Activated T-helper 2 cell treated with anti-CD3 and anti-CD28 coated beads, Interferon-gamma antibody, Interleukin-2, Interleukin-4, amounts not matched to agents 10 μg/mL and 5 μg/mL and 100 μg/mL, durations not matched to agents 14 hours and 24 hours and 36 hours (primary cell): ENCODE results near the gene NT5C2. TPM values are rescaled to one million over a fixed set of nuclear protein-coding genes. Genes with fewer than 3 reads are reported as not detected.

Source experiments
- DNase-seq: peaks from one replicate; pipeline ENCODE4 v3.0.0; 2021; ENCODE audit warnings: low spot score
- H3K27ac Mint-ChIP-seq: one replicate; pipeline ENCODE4 v1.8.0; 2021; ENCODE audit warnings: mixed read lengths
- H3K27me3 Mint-ChIP-seq: one replicate; pipeline ENCODE4 v1.8.0; 2021; ENCODE audit warnings: low read depth, mixed read lengths
- H3K36me3 Mint-ChIP-seq: one replicate; pipeline ENCODE4 v1.8.0; 2021; ENCODE audit warnings: low read depth, mixed read lengths
- H3K4me1 Mint-ChIP-seq: one replicate; pipeline ENCODE4 v1.8.0; 2021; ENCODE audit warnings: low read depth, mixed read lengths
- H3K4me3 Mint-ChIP-seq: one replicate; pipeline ENCODE4 v1.8.0; 2021; ENCODE audit warnings: low read depth, mild to moderate bottlenecking, moderate library complexity, mixed read lengths
- H3K9me3 Mint-ChIP-seq: one replicate; pipeline ENCODE4 v1.8.0; 2021; ENCODE audit warnings: mixed read lengths
- intact Hi-C: fragments of 100-400 bp; cut with micrococcal nuclease; formaldehyde crosslinking; loops from one replicate; pipeline ENCODE4 v1.15.1; 2023
- total RNA-seq: library from RNA; stranded (reverse); gene quantifications from 2 replicates; pipeline ENCODE4 v1.2.3, GENCODE V29; 2022

Gene NT5C2
- total RNA-seq, 1 donor from 2014 or later: 58.1 TPM

GRCh38 chr10:103105462-103105861 lies 87.6 kb downstream of the NT5C2 start:
- peaks cover 4% of the 10 kb centered on the region for H3K4me1 Mint-ChIP-seq
- H3K36me3 Mint-ChIP-seq: peaks cover 43% of the 10 kb centered on the region

DNA sequence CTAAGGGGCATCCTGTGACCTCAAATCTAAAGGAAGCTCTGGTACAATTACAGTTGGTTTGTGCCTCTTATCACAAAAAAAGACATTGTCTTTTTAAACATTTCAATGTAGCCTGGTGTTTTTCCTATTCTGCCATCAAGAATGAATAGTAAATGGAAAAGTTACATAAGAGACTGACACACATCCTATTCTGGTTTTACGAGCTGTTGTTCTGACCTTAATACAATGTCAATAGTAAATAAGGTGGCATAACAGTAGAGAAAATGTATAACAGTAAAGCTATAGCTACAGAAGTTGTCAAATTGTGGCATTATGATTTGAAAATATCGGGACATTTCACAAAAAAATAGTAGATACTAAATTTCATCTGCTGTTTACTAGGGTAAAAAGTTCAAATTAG lies 88.4 kb downstream of the NT5C2 start:
- no peaks in the 10 kb centered on the region for H3K9me3 Mint-ChIP-seq
- no peak overlapping the region for H3K27ac Mint-ChIP-seq
- intact Hi-C loops: loop anchor here (5.0 kb wide), 1 partner anchor 138 kb away; no protein-coding TSS in a partner anchor
- H3K36me3 Mint-ChIP-seq: peaks cover 45% of the 10 kb centered on the region
- DNase-seq: no peak
- no peak overlapping the region for H3K4me3 Mint-ChIP-seq
- H3K27me3 Mint-ChIP-seq: no peaks in the 10 kb centered on the region
- H3K4me1 Mint-ChIP-seq: peaks cover 4% of the 10 kb centered on the region

More at GRCh38 chr10:103105462-103105861, 87.6 kb downstream of the NT5C2 start:
- no peak for DNase-seq
- Mint-ChIP-seq H3K27ac (no peak overlapping the region), H3K9me3 (no peaks in the 10 kb centered on the region), H3K27me3 (no peaks in the 10 kb centered on the region), H3K4me3 (no peak overlapping the region)
- intact Hi-C loops: no loop called here

DNA sequence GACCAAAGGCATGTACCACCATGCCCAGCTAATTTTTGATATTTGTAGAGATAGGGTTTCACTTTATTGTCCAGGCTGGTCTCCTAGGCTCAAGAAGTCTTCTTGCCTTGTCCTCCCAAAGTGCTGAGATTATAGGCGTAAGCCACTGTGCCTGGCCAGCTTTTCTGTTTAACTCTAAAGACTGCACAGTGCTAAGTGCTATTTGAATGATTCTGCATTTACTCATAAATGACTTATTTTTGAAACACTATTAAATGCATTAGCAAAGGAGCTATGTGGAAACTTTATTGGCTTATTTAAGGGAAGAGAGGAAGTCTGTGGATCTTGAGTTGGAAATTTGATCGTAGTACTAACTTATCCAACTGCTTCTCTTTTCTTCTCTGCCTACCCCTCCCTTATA lies 89.1 kb downstream of the NT5C2 start:
- intact Hi-C loops: loop anchor here (5.0 kb wide), 1 partner anchor 138 kb away; no protein-coding TSS in a partner anchor
- no peak for DNase-seq
- Mint-ChIP-seq H3K4me1 (peaks cover 4% of the 10 kb centered on the region), H3K4me3 (no peak overlapping the region), H3K27ac (no peak overlapping the region), H3K27me3 (no peaks in the 10 kb centered on the region), H3K9me3 (no peaks in the 10 kb centered on the region), H3K36me3 (peaks cover 44% of the 10 kb centered on the region)

GRCh38 chr10:103102195-103102594 lies 90.9 kb downstream of the NT5C2 start:
- Mint-ChIP-seq H3K9me3 (no peaks in the 10 kb centered on the region), H3K4me1 (peaks cover 4% of the 10 kb centered on the region)
- intact Hi-C loops: loop anchor here (5.0 kb wide), 1 partner anchor 140 kb away; no protein-coding TSS in a partner anchor

DNA sequence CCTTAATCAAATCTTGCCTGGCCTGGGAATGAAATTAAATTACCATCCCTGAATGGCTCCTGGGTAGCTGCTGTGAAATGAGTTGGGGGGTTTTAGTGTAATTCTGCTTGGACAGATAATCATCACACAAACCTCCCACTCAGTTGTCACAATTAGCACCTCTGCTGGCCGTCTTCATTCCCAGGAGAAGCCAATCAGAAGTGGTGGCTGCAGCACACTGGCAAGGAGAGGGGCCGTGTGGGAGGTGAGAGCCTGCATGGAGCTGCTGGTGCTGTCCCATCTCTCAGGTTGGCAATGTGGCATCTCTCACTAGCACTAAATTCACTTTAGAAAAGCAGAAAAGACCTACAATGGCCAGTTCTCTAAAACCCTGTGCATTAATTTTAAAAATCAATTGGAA lies 92.5 kb downstream of the NT5C2 start:
- no peak for DNase-seq
- H3K36me3 Mint-ChIP-seq: peaks cover 55% of the 10 kb centered on the region
- H3K27ac Mint-ChIP-seq: no peak overlapping the region
- no peaks in the 10 kb centered on the region for H3K9me3 Mint-ChIP-seq
- peaks cover 4% of the 10 kb centered on the region for H3K4me1 Mint-ChIP-seq
- H3K27me3 Mint-ChIP-seq: no peaks in the 10 kb centered on the region
- intact Hi-C loops: loop anchor here (5.0 kb wide), 1 partner anchor 142 kb away; no protein-coding TSS in a partner anchor
- no peak overlapping the region for H3K4me3 Mint-ChIP-seq

More at GRCh38 chr10:103102195-103102594, 90.9 kb downstream of the NT5C2 start:
- no peak for DNase-seq
- Mint-ChIP-seq H3K27ac (no peak overlapping the region), H3K4me3 (no peak overlapping the region), H3K36me3 (peaks cover 55% of the 10 kb centered on the region), H3K27me3 (no peaks in the 10 kb centered on the region)

- no peak for DNase-seq
- H3K27ac Mint-ChIP-seq: no peak overlapping the region
- peaks cover 60% of the 10 kb centered on the region for H3K36me3 Mint-ChIP-seq
- peaks cover 4% of the 10 kb centered on the region for H3K4me1 Mint-ChIP-seq
- no peak overlapping the region for H3K4me3 Mint-ChIP-seq
- no peaks in the 10 kb centered on the region for H3K9me3 Mint-ChIP-seq
- intact Hi-C loops: no loop called here
- no peaks in the 10 kb centered on the region for H3K27me3 Mint-ChIP-seq
Observed at GRCh38 chr10:103098240-103098639, 94.8 kb downstream of the NT5C2 start.

GRCh38 chr10:103096130-103096529 lies 96.9 kb downstream of the NT5C2 start:
- Mint-ChIP-seq H3K36me3 (peaks cover 65% of the 10 kb centered on the region), H3K27ac (no peak overlapping the region), H3K9me3 (no peaks in the 10 kb centered on the region), H3K27me3 (no peaks in the 10 kb centered on the region), H3K4me1 (no peaks in the 10 kb centered on the region), H3K4me3 (no peak overlapping the region)
- intact Hi-C loops: no loop called here
- DNase-seq: no peak

DNA sequence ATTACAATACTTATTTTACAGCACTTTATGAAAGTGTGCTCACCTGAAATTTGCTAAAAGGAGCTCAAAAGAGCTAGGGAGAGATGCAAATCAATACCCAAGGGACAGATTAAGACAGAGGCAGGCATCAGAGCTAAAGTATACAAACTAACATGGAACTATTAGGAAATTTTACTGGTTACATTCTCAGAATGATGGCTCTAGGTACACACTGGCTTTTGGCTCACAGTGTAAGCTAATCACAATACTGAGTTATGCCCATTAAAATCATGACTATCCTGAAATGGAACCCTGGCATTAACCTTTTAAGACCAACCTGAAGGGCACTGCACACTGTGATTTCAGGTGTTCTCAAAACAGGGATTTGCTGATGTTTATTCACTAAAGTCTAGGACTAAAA lies 98.1 kb downstream of the NT5C2 start:
- Mint-ChIP-seq H3K27ac (no peak overlapping the region), H3K36me3 (peaks cover 77% of the 10 kb centered on the region), H3K27me3 (no peaks in the 10 kb centered on the region), H3K4me1 (no peaks in the 10 kb centered on the region), H3K9me3 (no peaks in the 10 kb centered on the region), H3K4me3 (no peak overlapping the region)
- intact Hi-C loops: no loop called here
- DNase-seq: no peak

DNA sequence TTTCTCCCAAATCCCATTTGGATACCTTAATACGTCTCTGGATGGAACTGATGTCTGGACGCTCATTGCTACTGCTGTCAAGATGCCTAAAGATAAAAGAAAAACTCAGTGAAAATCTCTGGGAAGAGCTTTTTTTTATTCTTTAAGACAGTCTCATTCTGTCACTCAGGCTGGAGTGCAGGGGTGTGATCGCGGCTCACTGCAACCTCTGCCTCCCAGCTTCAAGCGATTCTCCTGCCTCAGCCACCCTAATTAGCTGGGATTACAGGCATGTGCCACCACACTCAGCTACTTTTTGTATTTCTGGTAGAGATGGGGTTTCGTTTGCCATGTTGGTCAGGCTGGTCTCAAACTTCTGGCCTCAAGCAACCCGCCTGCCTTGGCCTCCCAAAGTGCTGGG lies 102.2 kb downstream of the NT5C2 start:
- no peak overlapping the region for H3K27ac Mint-ChIP-seq
- intact Hi-C loops: no loop called here
- no peaks in the 10 kb centered on the region for H3K27me3 Mint-ChIP-seq
- no peaks in the 10 kb centered on the region for H3K4me1 Mint-ChIP-seq
- no peak for DNase-seq
- no peaks in the 10 kb centered on the region for H3K9me3 Mint-ChIP-seq
- H3K36me3 Mint-ChIP-seq: peaks cover 83% of the 10 kb centered on the region
- H3K4me3 Mint-ChIP-seq: no peak overlapping the region

- no peaks in the 10 kb centered on the region for H3K27me3 Mint-ChIP-seq
- H3K4me3 Mint-ChIP-seq: no peak overlapping the region
- H3K36me3 Mint-ChIP-seq: peaks cover 83% of the 10 kb centered on the region
- no peak for DNase-seq
- intact Hi-C loops: no loop called here
- H3K27ac Mint-ChIP-seq: no peak overlapping the region
- no peaks in the 10 kb centered on the region for H3K4me1 Mint-ChIP-seq
- H3K9me3 Mint-ChIP-seq: no peaks in the 10 kb centered on the region
Observed at GRCh38 chr10:103089493-103089892, 103.6 kb downstream of the NT5C2 start.

- H3K4me3 Mint-ChIP-seq: no peak overlapping the region
- H3K27me3 Mint-ChIP-seq: no peaks in the 10 kb centered on the region
- no peaks in the 10 kb centered on the region for H3K4me1 Mint-ChIP-seq
- intact Hi-C loops: no loop called here
- H3K27ac Mint-ChIP-seq: no peak overlapping the region
- H3K9me3 Mint-ChIP-seq: no peaks in the 10 kb centered on the region
- peaks cover 60% of the 10 kb centered on the region for H3K36me3 Mint-ChIP-seq
- DNase-seq: no peak
Observed at GRCh38 chr10:103086799-103087198, 106.3 kb downstream of the NT5C2 start.

- DNase-seq: no peak
- Mint-ChIP-seq H3K4me1 (no peaks in the 10 kb centered on the region), H3K27ac (no peak overlapping the region), H3K36me3 (peaks cover 56% of the 10 kb centered on the region), H3K27me3 (no peaks in the 10 kb centered on the region), H3K9me3 (no peaks in the 10 kb centered on the region), H3K4me3 (no peak overlapping the region)
- intact Hi-C loops: no loop called here
Observed at GRCh38 chr10:103086261-103086660, 106.8 kb downstream of the NT5C2 start.

DNA sequence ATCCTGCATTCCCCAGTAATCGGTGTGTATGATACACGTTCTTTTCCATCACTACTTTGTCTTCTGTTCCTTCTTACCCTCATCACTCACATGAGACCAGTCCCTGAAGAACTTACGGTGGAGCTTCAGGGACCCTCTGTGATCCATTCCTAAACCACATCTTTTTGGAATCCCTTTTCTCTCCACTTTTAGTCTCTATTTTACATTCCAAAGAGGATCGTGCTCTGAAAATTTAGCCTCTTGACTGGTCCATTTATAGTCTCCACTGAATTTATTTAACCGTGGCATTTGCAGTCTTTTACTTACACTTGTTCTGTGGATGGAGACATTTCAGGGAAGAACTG lies 109.1 kb downstream of the NT5C2 start:
- Mint-ChIP-seq H3K4me3 (no peak overlapping the region), H3K9me3 (no peaks in the 10 kb centered on the region), H3K4me1 (no peaks in the 10 kb centered on the region), H3K36me3 (peaks cover 33% of the 10 kb centered on the region), H3K27me3 (no peaks in the 10 kb centered on the region), H3K27ac (no peak overlapping the region)
- intact Hi-C loops: no loop called here
- no peak for DNase-seq
